Hepatocyte (in vitro differentiated cells): ENCODE measurements around the gene GPRIN2.
"Not testable (repeated sequence)": the region's sequence is repeated elsewhere in the genome, so short reads cannot be mapped to it uniquely, and the experiment has no call there.

Experiments used
- CTCF ChIP-seq: fragments of 200-600 bp; sonication (generic); IDR thresholded peaks from 2 replicates; pipeline ENCODE4 v1.5.1; 2016; ENCODE audit warnings: antibody characterized with exemption, mild to moderate bottlenecking; ENCODE audit not compliant: poor library complexity
- EZH2 ChIP-seq: fragments of 200-600 bp; sonication (generic); IDR thresholded peaks from 2 replicates; pipeline ENCODE4 v1.6.1; 2016; ENCODE audit warnings: antibody characterized with exemption, mild to moderate bottlenecking, borderline replicate concordance
- EZH2phosphoT487 ChIP-seq: fragments of 200-600 bp; sonication (generic); IDR thresholded peaks from one replicate; pipeline ENCODE4 v1.6.1; 2018; ENCODE audit warnings: antibody characterized with exemption, mild to moderate bottlenecking, low read depth, moderate library complexity; ENCODE audit not compliant: unreplicated experiment, severe bottlenecking

- not testable (repeated sequence) for TF ChIP-seq CTCF, EZH2phosphoT487, EZH2
Measured at GRCh38 chr10:46597616-46598246, 41.3 kb upstream of the GPRIN2 start.
